Fibroblast of skin of abdomen (primary cell): Measurements from ENCODE around the gene ENTHD1.

Experiments used
- DNase-seq: peaks from one replicate; pipeline ENCODE4 v3.0.0-alpha.2; 2013

Gene ENTHD1

GRCh38 chr22:39712751-39713525 is 180.6 kb downstream of the ENTHD1 start:
- DNase-seq = no peak

DNA sequence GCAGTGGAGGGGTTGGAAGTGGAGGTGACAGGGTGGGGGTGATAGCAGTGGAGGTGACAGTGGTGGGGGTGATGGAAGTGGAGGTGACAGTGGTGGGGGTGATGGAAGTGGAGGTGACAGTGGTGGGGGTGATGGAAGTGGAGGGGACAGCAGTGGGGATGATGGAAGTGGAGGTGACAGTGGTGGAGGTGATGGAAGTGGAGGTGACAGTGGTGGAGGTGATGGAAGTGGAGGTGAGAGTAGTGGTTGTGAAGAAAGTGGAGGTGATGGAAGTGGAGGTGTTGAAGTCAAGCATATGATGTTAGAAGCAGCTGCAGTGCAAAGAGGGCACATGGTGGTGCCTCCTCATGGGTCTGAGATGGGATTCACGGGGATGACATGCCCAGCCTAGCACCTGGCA is 181.5 kb downstream of the ENTHD1 start:
- DNase-seq = no peak

GRCh38 chr22:39710380-39711150 is 183.0 kb downstream of the ENTHD1 start:
- no peak for DNase-seq

- DNase-seq = no peak
Measured at GRCh38 chr22:39707816-39708215, 185.7 kb downstream of the ENTHD1 start.

- no peak for DNase-seq
Measured at GRCh38 chr22:39707351-39707750, 186.2 kb downstream of the ENTHD1 start.

- no peak for DNase-seq
Measured at GRCh38 chr22:39706376-39707140, 187.0 kb downstream of the ENTHD1 start.

GRCh38 chr22:39705386-39705785 is 188.2 kb downstream of the ENTHD1 start:
- DNase-seq = no peak

GRCh38 chr22:39703928-39704639 is 189.5 kb downstream of the ENTHD1 start:
- no peak for DNase-seq

- no peak for DNase-seq
Measured at GRCh38 chr22:39703091-39703490, 190.5 kb downstream of the ENTHD1 start.

GRCh38 chr22:39700565-39700964 is 193.0 kb downstream of the ENTHD1 start:
- DNase-seq = no peak

- DNase-seq = no peak
Measured at GRCh38 chr22:39699631-39700360, 193.8 kb downstream of the ENTHD1 start.

- DNase-seq = no peak
Measured at GRCh38 chr22:39697790-39698430, 195.7 kb downstream of the ENTHD1 start.

- no peak for DNase-seq
Measured at GRCh38 chr22:39693943-39694500, 199.5 kb downstream of the ENTHD1 start.
